Stomach smooth muscle (tissue), 2 donors: ENCODE data around the gene PPEF1.

ENCODE experiments used
- H3K27ac ChIP-seq: one replicate; pipeline ENCODE4 v1.7.0; 2013; ENCODE audit warnings: mild to moderate bottlenecking, low read length, inconsistent platforms
- H3K27me3 ChIP-seq, 2 donors: one replicate each; pipeline ENCODE4 v1.7.0; 2013; ENCODE audit warnings: low read length in 2 of 2; ENCODE audit not compliant: insufficient read depth in 2 of 2, control insufficient read depth in 1 of 2
- H3K36me3 ChIP-seq, 2 donors: one replicate each; pipeline ENCODE4 v1.7.0; 2013; ENCODE audit warnings: low read length in 2 of 2; ENCODE audit not compliant: control insufficient read depth in 2 of 2, insufficient read depth in 2 of 2
- H3K4me1 ChIP-seq: one replicate; pipeline ENCODE4 v1.7.0; 2013; ENCODE audit warnings: low read length; ENCODE audit not compliant: control insufficient read depth, insufficient read depth
- H3K4me3 ChIP-seq, 2 donors: one replicate each; pipeline ENCODE4 v1.7.0; 2013; ENCODE audit warnings: low read length in 2 of 2
- H3K9ac ChIP-seq, 2 donors: one replicate each; pipeline ENCODE4 v1.7.0; 2013; ENCODE audit warnings: low read length in 2 of 2, mild to moderate bottlenecking in 1 of 2
- H3K9me3 ChIP-seq, 2 donors: one replicate each; pipeline ENCODE4 v1.7.0; 2013; ENCODE audit warnings: low read length in 2 of 2; ENCODE audit not compliant: control insufficient read depth in 2 of 2
- donor health status: healthy.
- donor health status: Pancreatic carcinoma.

The PPEF1 gene

GRCh38 chrX:18864390-18864920 lies 157.0 kb downstream of the PPEF1 start:
- H3K27ac ChIP-seq, result no peak overlapping the region
- no peaks in the 10 kb centered on the region for H3K4me1 ChIP-seq
- no peak overlapping the region for H3K4me3 ChIP-seq
- no peak overlapping the region for H3K9ac ChIP-seq
- H3K9me3 ChIP-seq, result no peaks in the 10 kb centered on the region
- H3K36me3 ChIP-seq, result no peaks in the 10 kb centered on the region
- H3K27me3 ChIP-seq, result no peaks in the 10 kb centered on the region

- no peak overlapping the region for H3K4me3 ChIP-seq
- no peak overlapping the region for H3K27ac ChIP-seq
- H3K36me3 ChIP-seq, result no peaks in the 10 kb centered on the region
- no peak overlapping the region for H3K9ac ChIP-seq
- H3K27me3 ChIP-seq, result peaks cover 0 to 2% of the 10 kb centered on the region in 2 donors
- no peaks in the 10 kb centered on the region for H3K9me3 ChIP-seq
- peaks cover 17% of the 10 kb centered on the region for H3K4me1 ChIP-seq
Observed at GRCh38 chrX:18871161-18871890, 163.9 kb downstream of the PPEF1 start.

GRCh38 chrX:18871970-18872369 lies 164.5 kb downstream of the PPEF1 start:
- H3K4me3 ChIP-seq, result no peak overlapping the region
- no peaks in the 10 kb centered on the region for H3K36me3 ChIP-seq
- peaks cover 0 to 2% of the 10 kb centered on the region in 2 donors for H3K27me3 ChIP-seq
- H3K9ac ChIP-seq, result no peak overlapping the region
- peaks cover 18% of the 10 kb centered on the region for H3K4me1 ChIP-seq
- H3K9me3 ChIP-seq, result no peaks in the 10 kb centered on the region
- no peak overlapping the region for H3K27ac ChIP-seq

- H3K9ac ChIP-seq, result peak overlapping the region in 1 of 2 donors; percentile 27
- no peaks in the 10 kb centered on the region for H3K36me3 ChIP-seq
- H3K4me3 ChIP-seq, result no peak overlapping the region
- H3K27me3 ChIP-seq, result peaks cover 0 to 2% of the 10 kb centered on the region in 2 donors
- peaks cover 23% of the 10 kb centered on the region for H3K4me1 ChIP-seq
- H3K9me3 ChIP-seq, result no peaks in the 10 kb centered on the region
- peak overlapping the region; percentile 24 for H3K27ac ChIP-seq
Observed at GRCh38 chrX:18872621-18873020, 165.2 kb downstream of the PPEF1 start.

- H3K4me3 ChIP-seq, result peak overlapping the region in 1 of 2 donors; percentile 11
- peak overlapping the region; percentile 24 for H3K27ac ChIP-seq
- H3K9me3 ChIP-seq, result no peaks in the 10 kb centered on the region
- peaks cover 0 to 3% of the 10 kb centered on the region in 2 donors for H3K27me3 ChIP-seq
- H3K36me3 ChIP-seq, result no peaks in the 10 kb centered on the region
- peak overlapping the region in 1 of 2 donors; percentile 27 for H3K9ac ChIP-seq
- H3K4me1 ChIP-seq, result peaks cover 23% of the 10 kb centered on the region
Observed at GRCh38 chrX:18873189-18873791, 165.8 kb downstream of the PPEF1 start.

GRCh38 chrX:18873836-18874235 lies 166.4 kb downstream of the PPEF1 start:
- Histone ChIP-seq H3K9me3 (no peaks in the 10 kb centered on the region), H3K4me1 (peaks cover 23% of the 10 kb centered on the region), H3K27ac (no peak overlapping the region), H3K27me3 (peaks cover 0 to 4% of the 10 kb centered on the region in 2 donors), H3K36me3 (no peaks in the 10 kb centered on the region), H3K9ac (no peak overlapping the region), H3K4me3 (no peak overlapping the region)

- Histone ChIP-seq H3K36me3 (no peaks in the 10 kb centered on the region), H3K4me1 (peaks cover 23% of the 10 kb centered on the region), H3K9me3 (no peaks in the 10 kb centered on the region), H3K27me3 (peaks cover 0 to 4% of the 10 kb centered on the region in 2 donors), H3K27ac (no peak overlapping the region), H3K9ac (no peak overlapping the region), H3K4me3 (no peak overlapping the region)
Observed at GRCh38 chrX:18874560-18875255, 167.3 kb downstream of the PPEF1 start.

GRCh38 chrX:18875256-18875878 lies 167.9 kb downstream of the PPEF1 start:
- Histone ChIP-seq H3K27me3 (peaks cover 0 to 4% of the 10 kb centered on the region in 2 donors), H3K9me3 (no peaks in the 10 kb centered on the region), H3K36me3 (no peaks in the 10 kb centered on the region), H3K4me1 (peaks cover 23% of the 10 kb centered on the region), H3K9ac (no peak overlapping the region), H3K27ac (no peak overlapping the region), H3K4me3 (no peak overlapping the region)

GRCh38 chrX:18877469-18877868 lies 170.0 kb downstream of the PPEF1 start:
- H3K9me3 ChIP-seq, result peaks cover 0 to 1% of the 10 kb centered on the region in 2 donors
- H3K4me3 ChIP-seq, result no peak overlapping the region
- H3K36me3 ChIP-seq, result no peaks in the 10 kb centered on the region

More at GRCh38 chrX:18877469-18877868, 170.0 kb downstream of the PPEF1 start:
- H3K27me3 ChIP-seq, result peaks cover 0 to 4% of the 10 kb centered on the region in 2 donors
- no peak overlapping the region for H3K9ac ChIP-seq
- H3K27ac ChIP-seq, result no peak overlapping the region
- peaks cover 17% of the 10 kb centered on the region for H3K4me1 ChIP-seq
